ENCODE results near the gene MYZAP.

The MYZAP gene

DNA sequence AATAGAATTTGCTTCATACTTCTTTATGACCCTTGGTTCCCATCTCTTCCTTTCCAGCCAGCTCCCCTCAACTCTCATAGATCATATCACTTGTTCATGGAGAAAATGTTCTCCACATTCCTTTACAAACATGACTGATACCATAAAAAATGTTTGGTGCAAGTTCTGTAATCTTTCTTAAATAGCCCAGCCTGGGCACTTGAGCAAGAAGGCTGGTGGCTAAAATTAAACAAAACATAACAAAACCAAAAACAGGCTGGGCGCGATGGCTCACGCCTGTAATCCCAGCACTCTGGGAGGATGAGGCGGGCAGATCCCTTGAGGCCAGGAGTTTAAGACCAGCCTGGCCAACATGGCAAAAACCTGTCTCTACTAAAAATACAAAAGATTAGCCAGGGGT is 105.9 kb downstream of the MYZAP start:
- DNase-seq (ENCODE audit: low read depth) = no peak

DNA sequence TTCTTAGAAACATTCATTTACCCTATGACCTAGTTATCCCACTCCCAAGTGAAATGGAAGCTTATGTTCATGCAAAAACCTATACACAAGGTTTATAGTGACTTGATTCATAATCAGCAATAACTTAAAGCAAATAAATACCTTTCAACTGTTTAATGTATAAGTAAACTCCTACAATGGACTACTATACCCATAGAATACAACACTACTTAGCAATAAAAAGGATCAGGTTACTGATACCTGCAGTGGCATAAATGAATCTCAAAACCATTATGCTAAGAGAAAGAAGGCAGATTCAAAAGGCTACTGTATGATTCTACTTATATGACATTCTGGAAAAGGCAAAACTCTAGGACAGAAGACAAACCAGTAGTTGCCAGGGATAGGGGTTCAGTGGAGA is 106.5 kb downstream of the MYZAP start:
- DNase-seq (ENCODE audit: low read depth) = no peak

DNA sequence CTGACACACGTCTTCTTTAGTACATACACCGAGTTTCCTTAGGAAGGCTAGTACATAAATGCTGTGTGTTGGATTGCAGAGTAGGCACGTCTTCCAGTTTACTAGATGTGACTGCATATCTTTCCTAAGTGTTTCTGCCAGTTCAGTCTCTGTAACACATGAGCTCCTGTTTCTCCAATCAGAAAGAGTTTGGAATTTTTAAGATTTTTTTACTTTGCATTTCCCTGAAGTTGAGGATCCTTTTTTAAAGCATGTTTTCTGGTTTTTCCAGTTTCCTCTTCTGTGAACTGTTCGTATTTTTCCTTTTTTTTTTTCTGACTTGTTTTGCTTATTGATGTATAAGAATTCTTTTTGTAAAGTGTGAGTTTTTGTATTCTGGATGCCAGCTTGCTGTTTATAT is 107.3 kb downstream of the MYZAP start:
- DNase-seq (ENCODE audit: low read depth) = no peak

DNA sequence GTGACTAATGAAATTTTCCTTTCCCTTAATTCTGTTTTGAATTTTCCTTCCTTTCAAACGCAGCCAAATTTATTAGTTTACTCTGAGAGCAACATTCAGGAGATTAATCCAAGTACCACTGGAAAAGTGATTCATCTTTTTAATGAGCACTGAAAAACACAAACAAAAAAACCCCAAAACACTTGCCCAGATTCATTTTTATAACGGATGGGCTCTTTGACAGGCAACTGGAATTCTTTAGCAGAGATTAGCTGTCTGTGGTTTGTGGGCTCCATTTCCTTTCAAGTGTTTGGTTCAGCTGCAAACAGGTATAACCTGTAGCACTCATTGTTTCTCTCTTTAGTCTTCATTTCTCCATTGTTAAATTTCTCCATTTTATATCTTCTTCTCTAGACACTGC is 111.7 kb downstream of the MYZAP start:
- DNase-seq (ENCODE audit: low read depth) = no peak

DNA sequence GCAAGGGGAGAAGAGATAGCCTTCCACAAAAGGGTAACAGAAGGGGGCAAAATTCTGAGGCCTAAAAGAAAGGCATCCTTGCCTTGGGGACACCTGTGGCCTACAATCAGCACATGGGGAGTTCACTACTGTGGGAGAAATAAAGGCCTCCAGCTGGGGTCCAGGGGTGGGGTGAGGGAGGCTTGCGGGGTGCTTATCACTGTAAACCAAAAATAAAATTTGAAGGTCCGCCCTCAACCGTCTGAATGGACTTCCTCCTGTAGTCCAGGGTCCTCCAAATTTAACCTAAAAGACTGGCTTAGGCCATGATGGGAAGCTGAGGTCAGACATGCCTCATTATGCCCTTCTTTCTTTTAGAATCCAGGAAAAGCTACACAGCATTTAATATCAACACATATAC is 112.7 kb downstream of the MYZAP start:
- DNase-seq (ENCODE audit: low read depth) = no peak

DNA sequence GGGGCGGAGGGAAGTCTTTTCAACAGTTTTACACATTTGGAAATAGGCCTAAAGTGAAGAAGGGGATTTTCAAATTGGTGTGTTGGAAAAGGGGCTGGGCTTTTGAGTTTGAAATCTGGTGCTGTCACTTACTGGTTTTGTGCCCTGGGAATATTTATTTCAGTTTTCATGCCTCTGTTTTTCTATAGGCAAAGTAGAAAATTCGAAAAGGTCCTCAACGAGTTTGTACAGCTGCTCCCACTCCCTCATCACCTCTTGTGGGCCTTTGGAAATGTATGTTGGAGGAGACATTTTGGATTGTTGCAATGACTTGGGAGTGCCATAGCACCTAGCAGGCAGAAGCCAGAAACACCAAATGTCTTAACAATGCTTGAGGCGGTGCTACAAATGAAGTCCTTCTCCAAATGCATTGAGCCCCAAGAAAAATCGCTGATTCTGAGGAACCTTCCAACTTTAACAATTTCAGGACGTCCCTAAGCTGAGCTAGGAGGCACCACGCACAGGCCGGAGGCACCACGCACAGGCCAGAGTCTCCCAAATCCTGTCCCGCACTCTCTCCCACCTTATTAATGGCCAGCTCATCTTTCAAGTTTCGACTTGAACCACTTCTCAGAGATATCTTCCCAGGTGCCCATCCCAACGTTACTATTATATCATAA is 114.2 kb downstream of the MYZAP start:
- no peak for DNase-seq (ENCODE audit: low read depth)

DNA sequence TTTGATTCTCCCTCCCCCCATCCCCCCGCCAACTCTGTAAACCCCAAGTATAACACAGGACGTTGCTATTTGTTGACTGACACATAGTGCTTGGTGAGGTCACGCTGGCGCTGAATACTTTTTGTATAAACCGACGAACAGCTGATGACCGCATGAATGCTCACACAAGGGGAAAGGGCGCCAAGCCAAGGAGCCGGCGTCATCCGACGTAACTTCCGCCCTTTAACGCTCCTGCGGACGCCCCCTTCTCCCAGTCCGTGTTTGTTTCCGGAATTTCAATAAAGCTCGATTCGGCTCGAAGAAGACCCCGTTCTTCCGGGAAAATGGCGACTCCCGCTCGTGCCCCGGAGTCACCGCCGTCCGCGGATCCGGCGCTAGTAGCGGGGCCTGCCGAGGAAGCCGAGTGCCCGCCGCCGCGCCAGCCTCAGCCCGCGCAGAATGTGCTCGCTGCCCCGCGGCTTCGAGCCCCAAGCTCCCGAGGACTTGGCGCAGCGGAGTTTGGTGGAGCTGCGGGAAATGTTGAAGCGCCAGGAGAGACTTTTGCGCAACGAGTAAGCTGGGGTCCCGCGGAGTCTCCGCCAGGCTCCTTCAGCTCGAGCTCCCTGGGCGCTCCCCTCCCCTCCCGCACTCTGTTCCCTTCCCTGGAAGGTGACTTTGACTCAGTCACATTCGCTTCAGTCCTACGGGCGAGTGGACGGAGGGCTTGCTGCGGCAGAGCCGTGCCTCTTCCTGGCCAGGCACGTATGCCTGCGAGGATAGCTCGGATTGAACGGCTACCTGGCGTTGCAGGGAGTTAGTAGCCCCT is 114.9 kb downstream of the MYZAP start, which contains the start of gene POLR2M:
POLR2M (plus strand) TSS at position 310 of the 805 bp plus-strand sequence; CDS start at position 439, 129 bp downstream.
- DNase-seq (ENCODE audit: low read depth) = peak; percentile 60

DNA sequence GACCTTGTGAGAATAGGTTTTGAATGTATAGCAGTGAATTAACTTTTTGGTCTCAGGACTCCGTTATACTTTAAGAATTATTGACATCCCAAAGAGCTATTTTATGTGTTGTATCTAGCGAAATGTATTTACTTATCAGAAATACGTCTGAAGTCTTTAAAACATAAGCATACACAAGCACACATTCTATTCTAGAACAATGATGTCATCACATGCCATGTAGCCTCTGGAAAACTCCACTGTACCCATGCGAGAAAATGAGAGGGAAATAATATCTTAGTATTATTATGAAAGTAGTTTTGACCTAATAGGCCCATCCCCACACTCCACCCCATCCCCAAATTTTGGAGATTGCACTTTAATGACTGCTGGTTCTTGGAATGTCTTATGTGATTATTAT is 116.3 kb downstream of the MYZAP start:
- DNase-seq (ENCODE audit: low read depth) = no peak

DNA sequence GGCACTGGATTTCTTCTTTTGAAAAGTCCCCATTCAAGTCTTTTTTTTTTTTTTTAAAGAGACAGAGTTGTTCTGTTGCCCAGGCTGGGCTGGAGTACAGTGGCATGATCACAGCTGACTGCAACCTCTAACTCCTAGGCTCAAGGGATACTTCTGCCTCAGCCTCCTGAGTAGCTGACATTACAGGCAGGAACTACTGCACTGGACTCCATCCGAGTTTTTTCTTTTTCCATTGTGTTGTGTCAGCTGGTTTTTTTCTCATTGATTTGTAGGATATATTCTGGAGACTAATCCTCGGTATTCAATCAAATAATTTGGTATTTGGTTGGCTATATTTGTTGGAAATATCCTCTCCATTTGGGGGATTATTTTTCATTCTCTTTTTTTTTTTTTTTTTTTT is 126.6 kb downstream of the MYZAP start:
- DNase-seq (ENCODE audit: low read depth) = no peak

DNA sequence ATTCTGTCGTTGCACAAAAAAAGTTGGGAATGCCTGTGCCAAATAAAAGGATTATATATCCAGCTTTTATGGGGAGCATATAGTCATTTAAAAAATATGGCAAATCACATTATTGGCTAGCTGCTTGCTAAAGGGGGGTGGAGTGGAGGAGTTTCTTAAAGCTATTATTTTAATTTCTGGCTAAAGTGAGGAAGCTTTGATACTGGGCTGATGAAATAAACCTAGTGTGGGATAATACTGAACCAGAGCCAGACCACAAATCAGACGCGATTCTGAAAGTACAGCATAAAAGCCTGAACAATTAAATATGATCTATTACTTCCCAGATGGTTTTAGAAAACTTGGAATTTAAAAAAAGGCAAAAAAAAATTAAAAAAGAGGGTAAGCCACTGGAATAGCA is 129.2 kb downstream of the MYZAP start:
- DNase-seq (ENCODE audit: low read depth) = no peak

DNA sequence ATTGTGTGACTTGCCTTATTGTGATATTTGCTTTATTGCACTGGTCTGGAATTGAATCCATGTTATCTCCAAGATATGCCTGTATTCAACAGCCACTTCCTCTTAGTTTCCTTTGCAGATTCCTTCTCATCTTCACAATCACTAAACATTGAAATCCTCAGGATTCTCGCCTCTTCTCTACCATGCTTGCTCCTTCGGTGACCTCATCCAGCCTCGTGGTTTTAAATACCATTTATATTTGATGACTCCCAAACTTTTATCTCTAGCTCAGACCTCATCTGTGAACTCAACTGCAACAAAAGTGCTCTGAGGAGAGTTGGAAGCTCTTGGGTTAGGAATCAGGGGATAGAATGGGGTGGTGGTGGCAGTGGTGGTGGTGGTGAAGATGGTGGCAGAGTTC is 134.7 kb downstream of the MYZAP start:
- DNase-seq (ENCODE audit: low read depth) = no peak

DNA sequence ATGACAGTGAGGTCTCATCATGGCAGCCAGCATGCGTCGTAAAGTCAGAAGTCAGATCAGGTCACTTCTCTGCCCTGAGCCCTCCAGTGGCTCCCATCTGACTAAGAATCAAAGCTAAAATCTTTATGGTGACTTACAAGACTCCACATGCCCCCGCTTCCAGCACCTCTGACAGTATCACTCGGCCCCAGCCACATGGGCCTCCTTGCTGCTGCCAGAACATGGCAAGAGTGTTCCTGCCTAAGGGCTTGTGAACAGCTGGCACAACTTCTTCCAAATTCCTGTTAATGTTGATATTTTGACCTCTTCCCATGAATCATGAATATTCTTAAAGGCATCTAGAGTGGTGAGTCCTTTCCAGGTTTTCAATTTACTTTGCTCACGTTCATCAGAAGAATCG is 135.3 kb downstream of the MYZAP start:
- no peak for DNase-seq (ENCODE audit: low read depth)

DNA sequence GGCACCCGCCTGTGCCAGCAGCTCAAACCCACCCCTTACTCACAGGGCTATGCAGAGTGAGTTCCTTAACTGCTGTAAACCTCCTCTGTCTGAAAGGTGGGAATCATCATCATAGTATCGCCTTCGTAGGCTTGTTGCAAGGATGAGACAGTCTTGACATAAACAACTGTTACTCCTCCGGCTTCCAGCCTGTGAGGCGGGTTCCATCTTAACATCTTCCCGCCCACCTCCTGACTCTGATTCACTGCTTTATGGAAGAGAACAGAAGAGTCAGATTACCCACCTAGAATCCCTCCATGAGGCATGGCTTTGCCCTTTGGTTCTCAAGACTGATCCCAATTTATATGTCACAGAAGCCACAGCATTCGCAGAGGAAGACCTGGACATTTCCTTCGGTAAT is 136.7 kb downstream of the MYZAP start:
- DNase-seq (ENCODE audit: low read depth) = no peak

DNA sequence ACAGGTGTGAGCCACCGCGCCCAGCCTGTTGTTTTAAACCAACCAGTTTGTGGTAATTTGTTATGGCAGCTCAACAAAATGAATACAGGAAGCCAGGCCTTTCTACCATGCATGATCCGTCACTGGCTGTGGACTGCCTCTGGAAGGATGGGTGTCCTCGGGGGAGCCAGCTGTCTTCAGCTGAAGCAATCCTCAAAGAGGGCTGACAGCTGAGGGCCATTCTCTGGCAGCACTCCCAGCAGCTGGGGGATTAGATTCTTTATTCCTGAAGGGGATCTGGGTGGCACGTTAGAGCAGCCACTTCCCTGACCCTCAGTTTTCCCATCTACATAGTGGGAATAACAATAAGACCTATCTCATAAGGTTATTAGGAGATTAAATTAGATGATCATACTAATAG is 139.2 kb downstream of the MYZAP start:
- no peak for DNase-seq (ENCODE audit: low read depth)

DNA sequence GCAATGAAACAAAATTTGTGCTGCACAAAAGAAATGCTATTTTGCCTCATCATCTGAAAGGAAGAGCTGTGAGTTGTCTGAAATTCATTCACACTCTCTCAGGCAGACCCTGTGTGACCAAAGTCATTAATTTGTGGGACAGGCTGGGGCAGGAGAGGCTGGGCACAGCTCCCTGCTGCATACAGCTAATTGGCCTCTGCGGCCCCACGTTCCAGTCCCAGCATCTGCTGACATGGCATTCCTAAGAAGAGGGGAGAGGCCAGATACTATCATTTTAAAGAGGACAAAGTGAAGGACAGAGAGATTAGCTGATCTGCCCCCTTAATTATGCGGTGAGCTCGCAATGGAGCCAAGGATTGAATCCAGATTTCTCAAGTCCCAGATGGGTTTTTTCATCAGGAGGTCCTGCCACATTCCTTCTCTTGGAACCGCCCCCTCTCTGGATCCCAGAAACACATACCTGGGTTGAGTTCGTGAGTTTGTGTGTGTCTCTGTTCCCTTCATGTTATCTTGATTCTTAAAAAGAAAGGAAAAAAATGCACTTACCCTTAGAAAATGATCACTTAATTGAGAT is 139.9 kb downstream of the MYZAP start:
- DNase-seq (ENCODE audit: low read depth) = no peak

DNA sequence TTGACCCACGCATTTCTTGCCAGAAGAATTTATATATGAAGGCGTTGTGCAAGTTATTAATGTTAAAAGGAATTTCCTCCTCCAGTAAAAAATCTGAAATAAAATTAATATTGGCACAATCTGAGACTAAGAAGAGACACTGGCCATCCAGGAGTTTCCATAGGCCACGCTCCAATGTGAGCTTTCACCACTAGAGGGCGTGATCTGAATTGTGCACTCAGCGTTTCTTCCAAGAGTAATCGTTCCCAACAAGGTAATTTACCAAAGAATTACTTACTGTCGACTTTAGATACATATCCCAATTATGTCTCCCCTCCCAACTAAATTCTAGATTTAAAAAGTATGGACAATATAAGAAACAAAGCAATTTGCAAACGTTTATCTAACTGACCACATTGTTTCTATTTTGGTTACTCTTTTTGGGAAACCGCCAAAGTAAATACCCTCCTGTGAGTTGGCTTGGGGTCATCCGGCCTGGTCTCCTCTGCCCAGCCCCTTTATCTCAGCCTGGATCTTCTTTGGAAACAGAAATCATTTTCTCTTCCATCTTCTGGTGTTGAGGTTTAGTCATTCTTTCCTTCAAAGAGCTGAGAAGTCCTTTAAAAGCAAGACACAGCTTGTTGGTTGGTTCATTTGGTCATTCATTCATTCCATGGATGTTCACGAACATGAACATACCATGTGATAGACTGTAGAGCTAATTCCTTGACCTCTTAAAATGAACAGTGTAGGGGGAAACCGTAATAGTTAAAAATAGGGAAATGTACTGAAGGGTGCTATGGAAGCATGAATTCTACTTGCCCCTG is 141.0 kb downstream of the MYZAP start:
- peak; percentile 15 for DNase-seq (ENCODE audit: low read depth)

DNA sequence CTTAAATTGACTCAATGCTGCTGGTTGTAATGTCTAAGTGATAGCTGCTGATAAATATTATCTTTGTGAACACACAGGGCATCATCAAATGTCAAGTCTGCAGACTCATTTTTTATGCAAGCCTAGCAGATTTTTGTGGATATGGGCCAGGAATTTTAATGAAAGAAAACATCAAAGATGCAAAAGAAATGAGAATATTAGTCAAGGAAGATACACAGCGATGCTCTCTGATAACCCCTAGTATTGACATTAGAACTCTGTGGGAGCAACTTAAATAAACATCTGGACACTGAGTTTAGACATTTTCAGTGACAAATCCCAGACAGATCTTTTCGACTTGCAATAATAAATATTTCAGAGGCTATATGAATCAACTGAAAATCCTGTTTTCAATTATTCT is 143.2 kb downstream of the MYZAP start:
- no peak for DNase-seq (ENCODE audit: low read depth)
